Measurements from ENCODE around the gene KCTD1. TPM values are rescaled to one million over a fixed set of nuclear protein-coding genes. Genes with fewer than 3 reads are reported as not detected.

KCTD1 gene
- total RNA-seq, 1 donor from 2014 or later = 29.5 TPM

- Mint-ChIP-seq H3K4me3 (ENCODE audit: low read depth) (no peak overlapping the region), H3K36me3 (ENCODE audit: insufficient read depth) (peaks cover 2% of the 10 kb centered on the region), H3K27me3 (peaks cover 3% of the 10 kb centered on the region), H3K27ac (no peak overlapping the region), H3K9me3 (ENCODE audit: low read depth) (peaks cover 7% of the 10 kb centered on the region), H3K4me1 (ENCODE audit: low read depth) (peaks cover 5% of the 10 kb centered on the region)
- DNase-seq (ENCODE audit: low spot score, unreplicated experiment) = no peak
- no peak for TF ChIP-seq CTCF (IDR thresholded peaks at IDR 0.05; ENCODE audit: unreplicated experiment)
Observed at GRCh38 chr18:26565514-26565913, 17.2 kb upstream of the KCTD1 start.

- DNase-seq (ENCODE audit: low spot score, unreplicated experiment) = no peak
- Mint-ChIP-seq H3K27me3 (peaks cover 6% of the 10 kb centered on the region), H3K36me3 (ENCODE audit: insufficient read depth) (peaks cover 2% of the 10 kb centered on the region), H3K4me3 (ENCODE audit: low read depth) (no peak overlapping the region), H3K27ac (no peak overlapping the region), H3K9me3 (ENCODE audit: low read depth) (peaks cover 7% of the 10 kb centered on the region), H3K4me1 (ENCODE audit: low read depth) (no peaks in the 10 kb centered on the region)
- TF ChIP-seq CTCF (IDR thresholded peaks at IDR 0.05; ENCODE audit: unreplicated experiment) = no peak
Observed at GRCh38 chr18:26563024-26563423, 14.7 kb upstream of the KCTD1 start.

GRCh38 chr18:26562568-26562967 is 14.2 kb upstream of the KCTD1 start:
- DNase-seq (ENCODE audit: low spot score, unreplicated experiment) = no peak
- Mint-ChIP-seq H3K36me3 (ENCODE audit: insufficient read depth) (peaks cover 2% of the 10 kb centered on the region), H3K27ac (no peak overlapping the region), H3K4me1 (ENCODE audit: low read depth) (no peaks in the 10 kb centered on the region), H3K4me3 (ENCODE audit: low read depth) (no peak overlapping the region), H3K9me3 (ENCODE audit: low read depth) (peaks cover 7% of the 10 kb centered on the region), H3K27me3 (peaks cover 10% of the 10 kb centered on the region)
- TF ChIP-seq CTCF (IDR thresholded peaks at IDR 0.05; ENCODE audit: unreplicated experiment) = no peak

- H3K36me3 Mint-ChIP-seq (ENCODE audit: insufficient read depth) = peaks cover 2% of the 10 kb centered on the region
- H3K27me3 Mint-ChIP-seq = peaks cover 13% of the 10 kb centered on the region
- H3K9me3 Mint-ChIP-seq (ENCODE audit: low read depth) = peaks cover 7% of the 10 kb centered on the region
- H3K4me3 Mint-ChIP-seq (ENCODE audit: low read depth) = no peak overlapping the region
- no peak for TF ChIP-seq CTCF (IDR thresholded peaks at IDR 0.05; ENCODE audit: unreplicated experiment)
- DNase-seq (ENCODE audit: low spot score, unreplicated experiment) = no peak
- no peak overlapping the region for H3K27ac Mint-ChIP-seq
- no peaks in the 10 kb centered on the region for H3K4me1 Mint-ChIP-seq (ENCODE audit: low read depth)
Observed at GRCh38 chr18:26561769-26562168, 13.4 kb upstream of the KCTD1 start.

GRCh38 chr18:26556573-26556972 is 8.2 kb upstream of the KCTD1 start:
- no peak for TF ChIP-seq CTCF (IDR thresholded peaks at IDR 0.05; ENCODE audit: unreplicated experiment)
- Mint-ChIP-seq H3K36me3 (ENCODE audit: insufficient read depth) (no peaks in the 10 kb centered on the region), H3K4me3 (ENCODE audit: low read depth) (no peak overlapping the region), H3K4me1 (ENCODE audit: low read depth) (no peaks in the 10 kb centered on the region), H3K27me3 (peaks cover 53% of the 10 kb centered on the region), H3K27ac (no peak overlapping the region), H3K9me3 (ENCODE audit: low read depth) (no peaks in the 10 kb centered on the region)
- no peak for DNase-seq (ENCODE audit: low spot score, unreplicated experiment)

Measured in progenitor cell of endocrine pancreas (in vitro differentiated cells).